Measurements from ENCODE around the gene SORL1-AS1.

Gene SORL1-AS1

DNA sequence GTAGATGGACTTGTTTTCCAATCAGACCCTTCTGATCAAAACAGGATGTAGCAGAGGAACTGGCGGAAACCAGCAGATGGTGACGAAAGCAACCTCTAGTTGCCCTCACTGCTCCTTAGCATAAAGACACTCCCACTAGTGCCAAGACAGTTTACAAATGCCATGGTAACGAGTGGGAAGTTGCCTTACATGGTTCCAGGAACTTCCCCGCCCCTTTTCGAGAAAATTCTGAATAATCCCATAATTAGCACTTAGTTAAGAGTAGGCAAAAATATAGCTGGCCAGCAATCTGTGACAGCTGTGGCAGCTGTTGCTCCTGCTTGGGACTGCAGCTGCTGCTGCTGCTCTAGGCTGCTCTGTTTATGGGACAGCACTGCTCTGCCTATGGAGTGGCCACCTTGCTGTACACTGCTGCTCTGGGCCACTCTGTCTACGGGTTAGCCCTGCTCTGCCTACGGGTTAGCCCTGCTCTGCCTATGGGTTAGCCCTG is 34.1 kb downstream of the SORL1-AS1 start:
- no peak for DNase-seq (ENCODE audit: low read depth, low spot score)
- Histone ChIP-seq H3K4me2 (ENCODE audit: insufficient read depth, low read length) (no peak overlapping the region), H3K9me1 (replicated peaks; ENCODE audit: control insufficient read depth, extremely low read depth, insufficient read depth, low read length) (no peaks in the 10 kb centered on the region), H3K27me3 (ENCODE audit: control insufficient read depth in 2 of 2, insufficient read depth in 2 of 2, low read length in 2 of 2) (no peaks in the 10 kb centered on the region), H3K9ac (replicated peaks; ENCODE audit: extremely low read depth, insufficient read depth, low read length) (no peak overlapping the region), H2AFZ (ENCODE audit: low read depth, low read length) (no peak overlapping the region), H3K79me2 (ENCODE audit: control insufficient read depth, insufficient read depth, low read length) (no peaks in the 10 kb centered on the region), H3K4me3 (replicated peaks in 1 of 3; ENCODE audit: insufficient read depth in 1 of 3, low read depth in 1 of 3, low read length in 3 of 3) (no peak overlapping the region), H4K20me1 (replicated peaks; ENCODE audit: control insufficient read depth, extremely low read depth, insufficient read depth, low read length) (no peaks in the 10 kb centered on the region), H3K36me3 (ENCODE audit: control insufficient read depth in 2 of 2, extremely low read depth in 1 of 2, insufficient read depth in 2 of 2, low read length in 2 of 2) (no peaks in the 10 kb centered on the region), H3K9me3 (replicated peaks; ENCODE audit: control insufficient read depth, insufficient read depth, low read length) (no peaks in the 10 kb centered on the region), H3K27ac (ENCODE audit: insufficient read depth, low read depth, low read length) (no peak overlapping the region), H3K4me1 (ENCODE audit: control insufficient read depth, extremely low read depth, insufficient read depth, low read length) (no peaks in the 10 kb centered on the region)
- ChIA-PET POLR2A (no interaction called here), CTCF (no interaction called here)
- intact Hi-C loops (cut with micrococcal nuclease) (no loop called here), dilution Hi-C loops (cut with MboI; ENCODE audit: extremely low pct_ligation_motif_present, low sequenced_read_pairs) (no loop called here)
- no peak for FAIRE-seq
- TF ChIP-seq GATA2 (IDR thresholded peaks at IDR 0.05; ENCODE audit: insufficient read depth, insufficient read length, low read depth, low read length) (no peak), MYC (IDR thresholded peaks at IDR 0.05; ENCODE audit: low read depth, low read length) (no peak), EZH2 (IDR thresholded peaks at IDR 0.05; ENCODE audit: borderline replicate concordance, low read depth, low read length, severe bottlenecking) (no peak), POLR2A (IDR thresholded peaks at IDR 0.05; ENCODE audit: low read depth, low read length) (no peak), FOS (IDR thresholded peaks at IDR 0.05; ENCODE audit: borderline replicate concordance, insufficient read depth, low read length) (no peak), JUN (IDR thresholded peaks at IDR 0.05; ENCODE audit: borderline replicate concordance, insufficient read depth, insufficient read length, low read depth) (no peak), POLR2AphosphoS5 (IDR thresholded peaks at IDR 0.05; ENCODE audit: insufficient read depth, low read depth, low read length) (no peak)
- TF ChIP-seq, protein P1, sequence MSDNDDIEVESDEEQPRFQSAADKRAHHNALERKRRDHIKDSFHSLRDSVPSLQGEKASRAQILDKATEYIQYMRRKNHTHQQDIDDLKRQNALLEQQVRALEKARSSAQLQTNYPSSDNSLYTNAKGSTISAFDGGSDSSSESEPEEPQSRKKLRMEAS (IDR thresholded peaks at IDR 0.05; ENCODE audit: insufficient read depth, insufficient read length), result no peak
- TF ChIP-seq, protein P2, sequence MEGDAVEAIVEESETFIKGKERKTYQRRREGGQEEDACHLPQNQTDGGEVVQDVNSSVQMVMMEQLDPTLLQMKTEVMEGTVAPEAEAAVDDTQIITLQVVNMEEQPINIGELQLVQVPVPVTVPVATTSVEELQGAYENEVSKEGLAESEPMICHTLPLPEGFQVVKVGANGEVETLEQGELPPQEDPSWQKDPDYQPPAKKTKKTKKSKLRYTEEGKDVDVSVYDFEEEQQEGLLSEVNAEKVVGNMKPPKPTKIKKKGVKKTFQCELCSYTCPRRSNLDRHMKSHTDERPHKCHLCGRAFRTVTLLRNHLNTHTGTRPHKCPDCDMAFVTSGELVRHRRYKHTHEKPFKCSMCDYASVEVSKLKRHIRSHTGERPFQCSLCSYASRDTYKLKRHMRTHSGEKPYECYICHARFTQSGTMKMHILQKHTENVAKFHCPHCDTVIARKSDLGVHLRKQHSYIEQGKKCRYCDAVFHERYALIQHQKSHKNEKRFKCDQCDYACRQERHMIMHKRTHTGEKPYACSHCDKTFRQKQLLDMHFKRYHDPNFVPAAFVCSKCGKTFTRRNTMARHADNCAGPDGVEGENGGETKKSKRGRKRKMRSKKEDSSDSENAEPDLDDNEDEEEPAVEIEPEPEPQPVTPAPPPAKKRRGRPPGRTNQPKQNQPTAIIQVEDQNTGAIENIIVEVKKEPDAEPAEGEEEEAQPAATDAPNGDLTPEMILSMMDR (IDR thresholded peaks at IDR 0.05; ENCODE audit: extremely low read depth in 1 of 2, insufficient read depth in 1 of 2, low read depth in 1 of 2, low read length in 2 of 2), result no peak
- BruUV-seq (replicated peaks), result no TSS peak
